T-helper 2 cell treated with Interferon-gamma antibody and Interleukin-4, amounts not matched to agents 5 μg/mL and 100 μg/mL, for 36 hours (primary cell): ENCODE measurements around the gene KLHL22.

ENCODE experiments used
- DNase-seq: peaks from one replicate; pipeline ENCODE4 v3.0.0; 2021; ENCODE audit warnings: low spot score
- H3K27ac Mint-ChIP-seq: one replicate; pipeline ENCODE4 v1.8.0; 2021; ENCODE audit warnings: mild to moderate bottlenecking, mixed read lengths
- H3K27me3 Mint-ChIP-seq: one replicate; pipeline ENCODE4 v1.8.0; 2021; ENCODE audit warnings: low read depth, mixed read lengths
- H3K36me3 Mint-ChIP-seq: one replicate; pipeline ENCODE4 v1.8.0; 2021; ENCODE audit warnings: low read depth, mixed read lengths
- H3K4me1 Mint-ChIP-seq: one replicate; pipeline ENCODE4 v1.8.0; 2021; ENCODE audit warnings: low read depth, mixed read lengths
- H3K4me3 Mint-ChIP-seq: one replicate; pipeline ENCODE4 v1.8.0; 2022; ENCODE audit warnings: mild to moderate bottlenecking, moderate library complexity, mixed read lengths
- H3K9me3 Mint-ChIP-seq: one replicate; pipeline ENCODE4 v1.8.0; 2021; ENCODE audit warnings: mixed read lengths

Gene KLHL22

DNA sequence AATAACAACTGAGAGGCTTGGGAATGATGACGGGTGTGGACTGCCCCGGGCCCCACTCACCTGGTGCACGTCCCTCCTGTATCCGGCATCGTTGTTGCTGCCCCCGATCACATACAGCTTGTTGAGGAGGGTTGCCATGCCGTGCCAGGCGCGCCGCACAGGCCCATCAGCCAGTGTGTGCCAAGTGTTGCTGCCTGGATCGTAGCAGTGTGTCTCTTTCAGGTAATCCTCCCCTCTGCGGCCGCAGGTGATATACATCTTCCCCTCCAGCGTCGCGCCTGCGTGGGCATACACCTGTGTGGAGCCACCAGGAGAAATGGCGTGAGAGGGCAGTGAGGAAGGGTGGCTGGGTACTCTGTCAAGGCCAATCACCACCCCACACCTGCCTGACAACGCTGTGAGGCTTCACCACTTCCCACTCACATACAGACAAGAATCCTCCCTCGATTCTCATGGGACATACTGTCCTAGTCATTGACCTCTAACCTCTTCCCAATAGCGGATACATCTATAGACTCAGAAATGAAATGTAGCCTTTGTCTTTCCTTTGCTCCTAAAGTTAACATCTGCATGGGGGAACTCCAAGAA, 49.1 kb downstream of the KLHL22 start:
- peaks cover 24% of the 10 kb centered on the region for H3K36me3 Mint-ChIP-seq
- H3K4me1 Mint-ChIP-seq, result no peaks in the 10 kb centered on the region
- H3K4me3 Mint-ChIP-seq, result no peak overlapping the region
- H3K9me3 Mint-ChIP-seq, result no peaks in the 10 kb centered on the region
- H3K27ac Mint-ChIP-seq, result no peak overlapping the region
- DNase-seq, result no peak
- H3K27me3 Mint-ChIP-seq, result no peaks in the 10 kb centered on the region

DNA sequence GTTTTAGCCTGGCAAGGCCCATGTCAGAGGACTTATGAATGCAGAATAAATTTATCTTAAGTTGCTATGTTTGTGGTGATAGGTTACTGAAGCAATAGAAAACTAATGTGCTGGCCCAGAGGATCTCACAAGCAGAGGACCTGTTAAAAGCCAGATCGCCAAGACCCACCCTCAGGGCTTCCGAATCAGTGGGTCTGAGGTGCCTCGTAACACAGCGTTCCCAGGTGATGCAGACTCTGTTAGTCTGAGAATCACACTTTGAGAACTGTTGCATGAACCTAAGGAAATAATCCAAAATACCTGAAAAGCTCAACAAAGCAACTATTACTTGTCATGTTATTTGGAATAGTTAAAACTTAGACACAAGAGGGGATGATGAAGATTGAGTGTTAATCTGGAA, 51.3 kb downstream of the KLHL22 start:
- H3K27ac Mint-ChIP-seq, result no peak overlapping the region
- no peaks in the 10 kb centered on the region for H3K9me3 Mint-ChIP-seq
- DNase-seq, result no peak
- no peak overlapping the region for H3K4me3 Mint-ChIP-seq
- H3K27me3 Mint-ChIP-seq, result peaks cover 3% of the 10 kb centered on the region
- H3K36me3 Mint-ChIP-seq, result peaks cover 22% of the 10 kb centered on the region
- no peaks in the 10 kb centered on the region for H3K4me1 Mint-ChIP-seq

DNA sequence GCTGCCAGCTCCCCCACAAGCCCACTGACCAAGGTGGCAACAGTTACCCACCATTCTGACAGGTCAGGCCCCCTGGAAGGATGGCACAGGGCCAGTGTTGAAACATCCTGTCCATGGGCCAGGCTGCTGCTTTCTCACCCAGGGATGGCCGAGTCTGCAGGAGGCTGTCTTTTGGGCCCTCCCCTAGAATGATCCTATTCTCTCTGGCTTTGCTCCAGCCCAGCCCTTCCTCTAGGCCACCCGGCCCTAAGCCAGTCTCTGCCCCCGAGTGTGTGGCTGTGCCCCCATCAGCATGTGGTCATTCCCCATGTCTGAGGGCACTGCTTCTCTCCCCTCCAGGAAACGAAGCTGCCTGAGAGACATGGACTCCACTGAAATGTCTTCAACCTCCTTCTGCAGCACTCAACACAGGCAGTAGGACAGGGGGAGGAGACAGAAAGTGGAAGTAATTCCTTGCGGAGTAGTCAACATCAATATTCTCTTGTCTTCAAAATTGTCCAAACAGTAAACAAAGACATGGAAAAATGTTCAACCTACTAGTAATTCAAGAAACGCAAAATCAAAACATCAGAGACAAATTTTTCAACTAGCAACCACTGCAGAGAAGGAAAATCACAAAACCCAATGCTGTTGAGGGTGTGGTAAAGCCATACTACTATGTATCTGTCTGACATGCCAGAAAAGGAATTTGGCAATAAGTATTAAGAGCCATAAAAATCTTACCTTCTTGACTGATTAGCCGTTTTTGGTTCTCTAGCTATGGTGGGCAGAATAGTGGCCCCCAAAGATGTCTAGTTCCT, 52.9 kb downstream of the KLHL22 start:
- no peak for DNase-seq
- Mint-ChIP-seq H3K27me3 (peaks cover 15% of the 10 kb centered on the region), H3K4me1 (no peaks in the 10 kb centered on the region), H3K9me3 (no peaks in the 10 kb centered on the region), H3K27ac (no peak overlapping the region), H3K36me3 (peaks cover 26% of the 10 kb centered on the region), H3K4me3 (no peak overlapping the region)

DNA sequence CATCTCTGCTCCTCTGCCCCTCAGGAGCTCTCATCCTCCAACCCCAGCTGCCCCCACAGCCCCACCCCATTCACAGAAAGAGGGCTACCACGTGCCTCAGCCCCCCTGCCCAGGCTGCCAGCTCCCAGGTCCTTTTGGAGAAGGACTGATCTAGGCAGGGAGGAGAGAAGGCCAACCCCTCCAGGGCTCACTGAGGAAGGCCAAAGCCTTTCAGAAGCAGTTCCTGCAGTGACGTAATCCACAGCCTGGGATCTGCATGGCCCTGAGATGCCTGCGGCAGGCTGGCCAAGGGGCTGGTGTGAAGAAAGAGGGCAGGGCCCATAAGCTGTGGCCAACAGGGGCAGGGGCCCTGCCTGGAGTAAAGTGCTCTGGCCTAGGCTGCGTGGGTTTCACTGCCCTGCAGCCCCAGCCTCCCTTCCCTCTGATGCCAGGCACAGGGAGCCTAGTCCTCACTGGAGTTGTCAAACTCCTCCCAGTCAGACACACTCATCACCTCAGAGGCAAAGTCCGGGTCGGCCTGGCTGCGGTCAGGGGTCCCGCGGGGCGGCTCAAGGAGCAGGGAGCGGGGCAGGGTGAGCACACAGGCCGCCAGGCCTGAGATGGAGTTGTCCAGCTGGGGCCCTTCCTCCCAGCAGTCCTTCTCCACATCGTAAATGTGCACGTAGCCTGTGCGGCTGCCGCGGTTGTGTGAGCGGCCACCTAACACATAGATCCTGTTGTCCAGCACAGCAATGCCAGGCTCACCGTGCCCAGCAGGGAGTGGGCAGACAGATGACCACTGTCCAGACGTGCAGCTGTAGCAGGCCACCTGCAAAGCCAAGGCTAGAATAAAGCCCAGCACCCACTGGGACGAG, 53.7 kb downstream of the KLHL22 start:
- Mint-ChIP-seq H3K27ac (no peak overlapping the region), H3K4me1 (peaks cover 4% of the 10 kb centered on the region), H3K9me3 (no peaks in the 10 kb centered on the region), H3K27me3 (peaks cover 21% of the 10 kb centered on the region), H3K36me3 (peaks cover 24% of the 10 kb centered on the region), H3K4me3 (no peak overlapping the region)
- no peak for DNase-seq

GRCh38 chr22:20440637-20441591, 54.7 kb downstream of the KLHL22 start:
- no peak for DNase-seq
- no peaks in the 10 kb centered on the region for H3K9me3 Mint-ChIP-seq

DNA sequence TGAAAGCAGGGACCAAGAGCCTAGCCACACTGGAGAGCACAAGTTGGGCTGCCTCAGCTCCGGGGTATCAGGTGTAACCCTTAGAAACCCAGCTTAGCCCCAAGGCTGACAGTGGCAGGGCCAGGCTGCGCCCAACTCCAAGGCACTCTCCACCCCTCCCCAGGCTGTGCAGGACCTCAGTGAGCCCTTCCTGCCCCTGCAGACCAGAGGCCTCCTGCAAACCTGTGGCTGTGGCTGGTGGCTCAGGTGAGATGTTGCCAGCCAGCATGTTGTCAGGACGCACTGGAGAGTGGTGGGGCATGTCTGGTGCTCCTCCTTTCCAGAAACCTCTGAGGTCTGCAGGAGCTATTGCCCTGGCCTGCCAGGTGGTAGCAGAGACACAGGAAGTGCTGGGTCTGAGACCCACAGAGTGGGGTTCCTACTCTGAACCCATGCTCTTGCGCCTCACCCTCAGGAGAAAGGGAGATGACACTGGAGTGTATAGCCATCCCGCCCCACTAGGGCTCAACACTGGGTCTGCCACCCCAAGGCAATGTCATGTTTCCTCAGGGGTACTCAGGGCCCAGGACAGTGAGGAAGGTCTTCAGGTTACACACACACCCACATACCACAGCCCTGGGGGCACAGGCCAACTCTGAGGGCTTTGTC, 55.5 kb downstream of the KLHL22 start:
- no peak overlapping the region for H3K4me3 Mint-ChIP-seq
- H3K27ac Mint-ChIP-seq, result no peak overlapping the region

More at GRCh38 chr22:20440637-20441591, 54.7 kb downstream of the KLHL22 start:
- Mint-ChIP-seq H3K36me3 (peaks cover 19% of the 10 kb centered on the region), H3K27ac (no peak overlapping the region), H3K27me3 (peaks cover 27% of the 10 kb centered on the region), H3K4me3 (no peak overlapping the region), H3K4me1 (peaks cover 4% of the 10 kb centered on the region)

DNA sequence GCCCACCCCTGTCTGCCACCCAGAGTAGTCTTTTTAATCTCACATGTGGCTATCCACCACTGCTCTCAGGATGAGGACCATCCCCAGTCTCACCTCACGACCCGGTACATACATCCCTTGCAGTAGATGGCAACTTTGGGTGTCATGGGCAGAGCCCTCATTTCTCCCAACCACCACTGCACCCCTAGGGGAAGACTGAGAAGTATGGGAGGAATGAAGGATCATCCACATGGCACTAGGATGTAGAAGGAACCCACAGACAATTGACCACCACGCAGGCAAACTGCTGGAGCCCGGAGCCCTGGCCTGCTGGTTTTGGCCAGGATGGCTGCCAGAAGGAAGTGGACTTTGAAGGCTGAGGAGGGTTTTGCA, 56.1 kb downstream of the KLHL22 start:
- Mint-ChIP-seq H3K4me1 (peaks cover 4% of the 10 kb centered on the region), H3K36me3 (peaks cover 18% of the 10 kb centered on the region), H3K27ac (no peak overlapping the region), H3K4me3 (no peak overlapping the region), H3K27me3 (peaks cover 40% of the 10 kb centered on the region), H3K9me3 (no peaks in the 10 kb centered on the region)
- DNase-seq, result no peak

More for the DNA sequence above, 55.5 kb downstream of the KLHL22 start:
- peaks cover 19% of the 10 kb centered on the region for H3K36me3 Mint-ChIP-seq
- H3K9me3 Mint-ChIP-seq, result no peaks in the 10 kb centered on the region
- no peak for DNase-seq
- H3K4me1 Mint-ChIP-seq, result peaks cover 4% of the 10 kb centered on the region
- H3K27me3 Mint-ChIP-seq, result peaks cover 35% of the 10 kb centered on the region

GRCh38 chr22:20438678-20439492, 56.7 kb downstream of the KLHL22 start:
- no peak overlapping the region for H3K27ac Mint-ChIP-seq
- H3K4me1 Mint-ChIP-seq, result peaks cover 4% of the 10 kb centered on the region
- H3K4me3 Mint-ChIP-seq, result no peak overlapping the region
- H3K36me3 Mint-ChIP-seq, result peaks cover 14% of the 10 kb centered on the region
- peaks cover 47% of the 10 kb centered on the region for H3K27me3 Mint-ChIP-seq
- no peak for DNase-seq
- H3K9me3 Mint-ChIP-seq, result no peaks in the 10 kb centered on the region

DNA sequence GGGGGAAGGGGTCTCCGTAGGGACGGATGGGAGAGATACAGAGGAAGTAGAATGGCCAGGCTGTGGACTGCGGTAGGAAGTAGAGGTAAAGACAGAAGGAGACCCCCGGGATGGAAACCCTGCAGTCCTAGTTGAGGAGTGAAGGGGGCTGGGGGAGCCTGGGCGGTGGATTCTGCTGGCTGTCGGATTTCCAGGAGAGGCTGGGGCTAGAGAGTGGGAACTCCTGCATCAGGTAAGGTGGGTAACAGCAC, 57.2 kb downstream of the KLHL22 start:
- peaks cover 4% of the 10 kb centered on the region for H3K4me1 Mint-ChIP-seq
- H3K4me3 Mint-ChIP-seq, result no peak overlapping the region
- H3K9me3 Mint-ChIP-seq, result no peaks in the 10 kb centered on the region
- DNase-seq, result no peak
- peaks cover 14% of the 10 kb centered on the region for H3K36me3 Mint-ChIP-seq
- H3K27ac Mint-ChIP-seq, result no peak overlapping the region
- H3K27me3 Mint-ChIP-seq, result peaks cover 49% of the 10 kb centered on the region

DNA sequence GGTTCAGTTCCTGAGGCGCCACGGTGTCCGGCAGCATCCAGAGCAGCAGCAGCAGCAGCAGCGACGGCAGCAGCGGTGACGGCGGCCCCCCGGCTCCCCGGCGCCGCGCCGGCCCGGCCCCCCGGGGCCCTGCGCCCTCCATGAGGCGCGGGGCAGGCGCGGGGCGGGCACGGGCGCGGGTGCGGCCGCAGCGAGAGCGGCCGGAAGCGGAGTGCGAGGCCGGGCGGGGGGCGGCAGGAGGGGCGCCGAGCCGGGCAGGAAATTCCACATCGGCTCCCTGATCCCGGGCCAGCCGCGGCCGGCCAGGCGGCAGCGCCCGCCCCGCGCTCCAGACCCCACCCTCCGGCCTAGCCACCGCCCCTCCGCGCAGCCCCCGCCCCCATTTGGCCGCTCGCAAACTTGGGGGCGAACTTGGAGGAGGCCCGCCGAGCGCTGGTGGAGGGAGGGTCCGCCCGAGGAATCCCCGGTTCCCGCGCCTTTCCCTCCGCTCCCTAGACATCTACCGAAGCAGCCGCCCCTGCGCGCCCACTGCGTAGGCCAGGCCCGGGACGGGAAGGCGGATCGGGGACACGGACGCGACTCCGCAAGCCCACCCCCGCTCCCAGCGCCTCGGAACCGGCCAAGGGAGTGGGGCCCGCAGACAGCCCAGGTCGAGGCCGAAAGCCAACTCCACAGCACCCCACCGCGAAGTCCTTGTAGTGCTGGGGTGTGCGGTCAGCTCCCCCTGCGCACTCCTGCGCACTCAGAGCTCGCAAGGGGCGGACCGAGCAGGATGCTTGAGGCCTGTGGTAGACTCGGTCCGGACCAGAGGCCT, 57.8 kb downstream of the KLHL22 start, which contains the start of gene SCARF2:
SCARF2 (minus strand) TSS at position 213 of the 814 bp plus-strand sequence; CDS start at position 142, 71 bp downstream.
- DNase-seq, result no peak
- Mint-ChIP-seq H3K27ac (peak within 1 kb of the TSS; percentile 29), H3K4me3 (peak within 1 kb of the TSS; percentile 67), H3K9me3 (no peaks in the 10 kb centered on the region), H3K36me3 (peaks cover 11% of the 10 kb centered on the region), H3K4me1 (peaks cover 4% of the 10 kb centered on the region), H3K27me3 (peaks cover 54% of the 10 kb centered on the region)

GRCh38 chr22:20436768-20437612, 58.6 kb downstream of the KLHL22 start:
- Mint-ChIP-seq H3K27me3 (peaks cover 63% of the 10 kb centered on the region), H3K4me3 (peak overlapping the region; percentile 67), H3K27ac (peak overlapping the region; percentile 29), H3K36me3 (peaks cover 8% of the 10 kb centered on the region), H3K9me3 (no peaks in the 10 kb centered on the region), H3K4me1 (peaks cover 5% of the 10 kb centered on the region)
- DNase-seq, result no peak
